Breast epithelium (tissue), 4 donors: ENCODE measurements around the gene RASSF6. TPM values are rescaled to one million over a fixed set of nuclear protein-coding genes. Genes with fewer than 3 reads are reported as not detected.
"Not testable (repeated sequence)": the region's sequence is repeated elsewhere in the genome, so short reads cannot be mapped to it uniquely, and the experiment has no call there.

ENCODE experiments used
- DNase-seq, 2 donors: peaks; one replicate each; pipeline ENCODE4 v3.0.0-alpha.2; 2019; ENCODE audit warnings: low spot score in 2 of 2
- H3K27ac ChIP-seq, 2 donors: fragments of 200-600 bp; sonication (generic) in 1 of 2; one replicate each; pipeline ENCODE4 v1.5.1; 2016 to 2019; ENCODE audit warnings: mild to moderate bottlenecking in 1 of 2
- H3K27me3 ChIP-seq, 2 donors: fragments of 200-600 bp; sonication (generic) in 1 of 2; one replicate each; pipeline versions ENCODE4 v1.5.1 to v1.6.0; 2017 to 2019; ENCODE audit warnings: control low read depth in 1 of 2, mild to moderate bottlenecking in 1 of 2
- H3K36me3 ChIP-seq: fragments of 200-600 bp; one replicate; pipeline ENCODE4 v1.5.1; 2019
- H3K4me1 ChIP-seq, 2 donors: fragments of 200-600 bp; sonication (generic); one replicate each; pipeline ENCODE4 v1.5.1; 2016 to 2019; ENCODE audit warnings: control low read depth in 1 of 2
- H3K4me3 ChIP-seq, 3 donors: fragments of 200-600 bp; sonication (generic); 1 replicate in 2 of 3; 2 replicates in 1 of 3; pipeline ENCODE4 v1.5.1; 2016 to 2019; ENCODE audit warnings: mild to moderate bottlenecking in 3 of 3, moderate library complexity in 2 of 3
- H3K9me3 ChIP-seq, 2 donors: fragments of 200-600 bp; sonication (generic) in 1 of 2; one replicate each; pipeline ENCODE4 v1.5.1; 2016 to 2019; ENCODE audit warnings: control low read depth in 1 of 2
- CTCF ChIP-seq, 3 donors: fragments of 450-650 bp; IDR thresholded peaks; one replicate each; pipeline ENCODE4 v1.5.1; 2016 to 2017; ENCODE audit warnings: antibody characterized with exemption in 3 of 3, mild to moderate bottlenecking in 3 of 3, moderate library complexity in 3 of 3
- POLR2A ChIP-seq: fragments of 450-650 bp; IDR thresholded peaks from one replicate; pipeline ENCODE4 v1.6.1; 2016; ENCODE audit warnings: antibody characterized with exemption, mild to moderate bottlenecking, moderate library complexity
- POLR2AphosphoS5 ChIP-seq, 3 donors: sonication (generic); formaldehyde crosslinking; IDR thresholded peaks; one replicate each; pipeline ENCODE4 v1.6.1; 2017; ENCODE audit warnings: antibody characterized with exemption in 3 of 3
- intact Hi-C: fragments of 100-400 bp; cut with DNase I; formaldehyde crosslinking; loops from one replicate; pipeline ENCODE4 v1.15.1; 2023; ENCODE audit warnings: low total_unique reads
- total RNA-seq, 3 donors: library from RNA; depleted of rRNA; stranded (reverse); fragments of >200 nt; gene quantifications; one replicate each; pipeline ENCODE4 v1.1.0, GENCODE V29; 2016

RASSF6 gene
- total RNA-seq, 3 donors from 2014 or later, result 4.6 to 11.7 TPM; not detected in 1

DNA sequence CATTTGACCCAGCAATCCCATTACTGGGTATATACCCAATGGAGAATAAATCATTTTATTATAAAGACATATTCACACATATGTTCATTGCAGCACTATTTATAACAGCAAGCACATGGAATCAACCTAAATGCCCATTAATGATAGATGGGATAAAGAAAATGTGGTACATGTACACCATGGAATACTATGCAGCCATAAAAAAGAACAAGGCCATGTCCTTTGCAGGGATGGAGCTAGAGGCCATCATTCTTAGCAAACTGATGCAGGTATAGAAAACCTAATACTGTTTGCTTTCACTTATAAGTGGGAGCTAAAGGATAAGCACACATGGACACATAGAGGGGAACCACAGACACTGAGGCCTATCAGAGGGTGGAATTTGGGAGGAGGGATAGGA, 22.6 kb downstream of the RASSF6 start:
- Histone ChIP-seq H3K9me3 (no peaks in the 10 kb centered on the region), H3K4me1 (no peaks in the 10 kb centered on the region), H3K27me3 (no peaks in the 10 kb centered on the region), H3K4me3 (no peak overlapping the region), H3K36me3 (no peaks in the 10 kb centered on the region), H3K27ac (no peak overlapping the region)
- intact Hi-C loops, result no loop called here
- TF ChIP-seq POLR2AphosphoS5 (IDR thresholded peaks at IDR 0.05) (no peak), CTCF (IDR thresholded peaks at IDR 0.05) (no peak), POLR2A (no peak)
- no peak for DNase-seq

GRCh38 chr4:73597183-73597582, 23.1 kb downstream of the RASSF6 start:
- DNase-seq, H3K36me3 ChIP-seq, H3K9me3 ChIP-seq, H3K27me3 ChIP-seq, intact Hi-C loops, H3K4me3 ChIP-seq, H3K4me1 ChIP-seq, H3K27ac ChIP-seq: not testable (repeated sequence)

DNA sequence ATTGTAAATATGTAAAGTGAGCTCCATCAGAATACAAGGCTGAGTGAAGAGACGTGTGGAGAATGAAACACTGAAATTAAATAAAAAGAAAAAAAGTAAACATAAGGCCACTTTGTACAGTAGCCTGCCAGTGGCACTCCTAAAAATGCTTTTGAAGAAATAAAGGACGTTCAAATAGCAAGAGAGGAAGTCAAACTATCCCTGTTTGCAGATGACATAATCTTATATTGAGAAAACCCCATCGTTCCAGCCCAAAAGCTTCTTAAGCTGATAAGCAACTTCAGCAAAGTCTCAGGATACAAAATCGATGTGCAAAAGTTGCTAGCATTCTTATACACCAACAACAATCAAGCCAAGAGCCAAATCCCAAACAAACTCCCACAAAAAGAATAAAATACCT, 24.2 kb downstream of the RASSF6 start:
- Histone ChIP-seq H3K9me3 (no peaks in the 10 kb centered on the region), H3K36me3 (no peaks in the 10 kb centered on the region), H3K4me1 (no peaks in the 10 kb centered on the region), H3K4me3 (no peak overlapping the region), H3K27me3 (no peaks in the 10 kb centered on the region), H3K27ac (no peak overlapping the region)
- no peak for DNase-seq
- TF ChIP-seq POLR2AphosphoS5 (IDR thresholded peaks at IDR 0.05), result no peak
- TF ChIP-seq CTCF (IDR thresholded peaks at IDR 0.05), result no peak
- TF ChIP-seq POLR2A, result no peak
- intact Hi-C loops, result no loop called here

DNA sequence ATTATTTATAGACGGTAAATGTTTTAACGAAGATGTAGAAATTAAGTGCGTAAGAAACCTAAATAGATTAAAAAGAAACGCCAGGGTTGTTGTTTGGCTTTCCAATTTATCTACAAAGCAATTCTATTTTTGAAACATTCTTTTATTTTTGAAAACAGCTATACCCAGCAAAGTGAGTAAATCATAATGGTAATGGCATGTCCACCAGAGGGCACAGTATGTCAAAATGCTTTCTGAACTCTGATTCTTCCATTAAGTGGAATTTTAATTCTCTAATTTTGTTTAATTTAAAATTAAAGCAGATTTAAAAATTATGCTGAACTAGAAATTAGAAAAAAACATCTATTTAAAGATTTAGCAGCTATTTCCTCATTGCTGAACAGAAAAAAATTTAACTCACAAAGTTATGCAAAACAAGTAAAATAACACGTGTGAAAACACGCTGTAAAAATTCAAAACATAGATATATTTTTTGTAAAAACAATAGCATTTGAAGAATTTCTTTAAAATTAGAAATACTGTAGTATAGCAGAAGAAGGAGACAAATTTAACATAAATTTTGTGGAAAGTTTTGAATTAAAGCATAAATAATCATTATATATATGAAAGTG, 26.5 kb downstream of the RASSF6 start:
- Histone ChIP-seq H3K4me3 (no peak overlapping the region), H3K9me3 (no peaks in the 10 kb centered on the region), H3K36me3 (no peaks in the 10 kb centered on the region), H3K27ac (no peak overlapping the region), H3K27me3 (no peaks in the 10 kb centered on the region), H3K4me1 (no peaks in the 10 kb centered on the region)
- no peak for TF ChIP-seq POLR2AphosphoS5 (IDR thresholded peaks at IDR 0.05)
- peak; percentile 23 to 45 (median 37) for TF ChIP-seq CTCF (IDR thresholded peaks at IDR 0.05)
- TF ChIP-seq POLR2A, result no peak
- DNase-seq, result no peak
- intact Hi-C loops, result no loop called here

DNA sequence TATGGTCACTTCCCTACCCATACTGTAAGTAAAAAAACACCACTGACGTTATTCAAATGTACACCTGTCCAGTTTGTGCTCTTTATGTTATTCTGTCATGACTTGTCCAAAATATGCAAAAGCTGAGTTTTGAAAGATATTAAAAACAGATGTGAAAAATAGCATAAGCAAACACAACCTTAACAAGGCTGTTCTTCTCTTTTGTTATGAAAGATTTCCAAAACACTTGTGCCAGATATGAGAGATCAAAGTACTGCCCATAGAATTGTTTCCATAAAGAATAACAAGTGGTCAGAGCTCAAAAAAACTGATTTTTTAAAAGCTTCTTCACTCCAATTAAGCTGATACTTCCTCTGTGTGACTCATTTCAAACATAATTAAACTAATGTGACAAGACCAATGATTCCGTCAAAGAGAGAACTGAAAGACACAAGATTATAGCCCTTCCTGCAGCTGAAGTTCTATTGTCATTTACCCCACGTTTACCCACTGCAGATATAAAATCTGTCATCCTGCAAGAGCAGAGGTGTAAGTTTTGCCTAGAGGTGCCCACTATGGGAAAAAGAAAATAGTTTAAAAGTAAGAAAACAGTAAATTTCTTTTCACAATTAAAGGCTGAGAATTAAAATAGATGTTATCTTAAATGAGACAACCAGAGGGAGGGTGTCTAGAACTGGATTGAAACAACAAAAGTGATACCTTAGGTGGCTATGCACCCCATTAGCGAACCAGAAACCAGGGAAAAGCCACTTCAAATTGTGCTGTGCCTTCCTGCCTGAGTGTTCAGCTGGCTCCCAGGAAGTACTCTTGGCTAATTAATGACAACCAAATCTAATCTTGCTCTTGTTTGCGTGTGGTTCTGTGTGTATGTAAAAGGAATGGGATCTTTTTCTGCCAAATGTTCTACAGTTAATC, 30.1 kb downstream of the RASSF6 start:
- intact Hi-C loops, result no loop called here
- H3K36me3 ChIP-seq, result no peaks in the 10 kb centered on the region
- H3K4me3 ChIP-seq, result no peak overlapping the region
- H3K9me3 ChIP-seq, result no peaks in the 10 kb centered on the region
- no peak for TF ChIP-seq POLR2A
- no peak for TF ChIP-seq CTCF (IDR thresholded peaks at IDR 0.05)
- TF ChIP-seq POLR2AphosphoS5 (IDR thresholded peaks at IDR 0.05), result no peak
- no peaks in the 10 kb centered on the region for H3K4me1 ChIP-seq
- peak overlapping the region in 1 of 2 donors; percentile 21 for H3K27ac ChIP-seq
- DNase-seq, result no peak
- H3K27me3 ChIP-seq, result no peaks in the 10 kb centered on the region
